Hepatocyte (in vitro differentiated cells): ENCODE results near the gene KCNQ2.

ENCODE experiments used
- CTCF ChIP-seq: fragments of 200-600 bp; sonication (generic); IDR thresholded peaks from 2 replicates; pipeline ENCODE4 v1.5.1; 2016; ENCODE audit warnings: antibody characterized with exemption, mild to moderate bottlenecking; ENCODE audit not compliant: poor library complexity
- EZH2 ChIP-seq: fragments of 200-600 bp; sonication (generic); IDR thresholded peaks from 2 replicates; pipeline ENCODE4 v1.6.1; 2016; ENCODE audit warnings: antibody characterized with exemption, mild to moderate bottlenecking, borderline replicate concordance

- no peak for TF ChIP-seq EZH2
- TF ChIP-seq CTCF: no peak
Observed at GRCh38 chr20:63465380-63466249, 6.8 kb downstream of the KCNQ2 start.
